HCEC 1CT (cell line): Measurements from ENCODE around the gene MTERF1.

ENCODE experiments used
- DNase-seq: peaks from one replicate; pipeline ENCODE4 v3.0.0-alpha.2; 2017

MTERF1 gene

GRCh38 chr7:91827169-91827568 lies 53.3 kb downstream of the MTERF1 start:
- no peak for DNase-seq

GRCh38 chr7:91826377-91826776 lies 54.1 kb downstream of the MTERF1 start:
- peak; percentile 20 for DNase-seq

GRCh38 chr7:91824201-91824600 lies 56.3 kb downstream of the MTERF1 start:
- DNase-seq = no peak
